ENCODE data around the gene ITPKB.

DNA sequence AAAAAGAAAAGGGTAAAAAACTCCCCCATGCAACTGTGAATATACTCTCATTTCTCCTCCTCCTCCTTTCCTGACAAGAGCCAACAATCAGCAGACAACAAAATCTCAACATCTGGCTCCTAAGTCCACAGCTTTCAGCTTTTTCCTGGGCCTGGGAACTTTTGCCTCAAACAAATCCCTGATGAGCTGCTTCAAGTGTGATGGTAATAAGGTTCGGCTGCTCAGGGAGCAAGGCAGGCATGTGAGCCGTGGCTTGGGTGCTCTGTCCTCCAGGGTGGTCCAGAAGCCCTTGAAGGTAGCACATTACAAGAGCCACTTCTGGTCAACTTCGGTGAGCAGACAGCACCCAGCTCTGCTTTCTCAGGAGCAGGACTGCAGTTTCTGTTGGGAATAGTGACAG, 46.3 kb downstream of the ITPKB start:
- TF ChIP-seq, protein P1, sequence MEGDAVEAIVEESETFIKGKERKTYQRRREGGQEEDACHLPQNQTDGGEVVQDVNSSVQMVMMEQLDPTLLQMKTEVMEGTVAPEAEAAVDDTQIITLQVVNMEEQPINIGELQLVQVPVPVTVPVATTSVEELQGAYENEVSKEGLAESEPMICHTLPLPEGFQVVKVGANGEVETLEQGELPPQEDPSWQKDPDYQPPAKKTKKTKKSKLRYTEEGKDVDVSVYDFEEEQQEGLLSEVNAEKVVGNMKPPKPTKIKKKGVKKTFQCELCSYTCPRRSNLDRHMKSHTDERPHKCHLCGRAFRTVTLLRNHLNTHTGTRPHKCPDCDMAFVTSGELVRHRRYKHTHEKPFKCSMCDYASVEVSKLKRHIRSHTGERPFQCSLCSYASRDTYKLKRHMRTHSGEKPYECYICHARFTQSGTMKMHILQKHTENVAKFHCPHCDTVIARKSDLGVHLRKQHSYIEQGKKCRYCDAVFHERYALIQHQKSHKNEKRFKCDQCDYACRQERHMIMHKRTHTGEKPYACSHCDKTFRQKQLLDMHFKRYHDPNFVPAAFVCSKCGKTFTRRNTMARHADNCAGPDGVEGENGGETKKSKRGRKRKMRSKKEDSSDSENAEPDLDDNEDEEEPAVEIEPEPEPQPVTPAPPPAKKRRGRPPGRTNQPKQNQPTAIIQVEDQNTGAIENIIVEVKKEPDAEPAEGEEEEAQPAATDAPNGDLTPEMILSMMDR (IDR thresholded peaks at IDR 0.05; ENCODE audit: low read length): no peak
- TF ChIP-seq EZH2 (optimal IDR thresholded peaks at IDR 0.05; ENCODE audit: low read depth, low read length): no peak
- no peak for TF ChIP-seq EZH2phosphoT487 (IDR thresholded peaks at IDR 0.05; ENCODE audit: low read length)

All from MM.1S (cell line).